GM12874 (cell line): ENCODE results near the gene OXSR1.

ENCODE experiments used
- TF ChIP-seq, protein P1 (sequence below): IDR thresholded peaks from 2 replicates; pipeline ENCODE4 v1.5.1; 2011; ENCODE audit warnings: low read depth, mild to moderate bottlenecking, control low read depth, low read length, moderate library complexity; ENCODE audit not compliant: insufficient read depth

The OXSR1 gene

DNA sequence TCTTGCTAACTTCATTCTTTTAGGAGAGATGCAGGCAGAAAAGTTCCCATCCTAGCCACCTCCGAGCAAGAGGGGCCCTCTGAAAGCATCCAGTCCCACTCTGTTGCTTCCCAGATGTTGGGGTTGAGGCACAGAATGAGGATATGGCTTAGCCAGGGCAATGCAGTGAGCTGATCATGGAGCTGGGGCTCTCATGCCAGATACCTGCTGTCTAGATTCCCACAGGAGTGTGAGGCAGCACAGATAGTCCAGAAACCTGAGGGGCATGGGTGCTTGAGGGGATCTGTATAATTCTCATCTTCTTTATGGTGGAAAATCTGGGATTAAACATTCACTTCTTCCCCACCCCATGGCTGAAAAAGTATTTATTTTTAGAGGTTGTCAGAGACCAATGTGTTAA, 101.5 kb downstream of the OXSR1 start:
- TF ChIP-seq, protein P1, sequence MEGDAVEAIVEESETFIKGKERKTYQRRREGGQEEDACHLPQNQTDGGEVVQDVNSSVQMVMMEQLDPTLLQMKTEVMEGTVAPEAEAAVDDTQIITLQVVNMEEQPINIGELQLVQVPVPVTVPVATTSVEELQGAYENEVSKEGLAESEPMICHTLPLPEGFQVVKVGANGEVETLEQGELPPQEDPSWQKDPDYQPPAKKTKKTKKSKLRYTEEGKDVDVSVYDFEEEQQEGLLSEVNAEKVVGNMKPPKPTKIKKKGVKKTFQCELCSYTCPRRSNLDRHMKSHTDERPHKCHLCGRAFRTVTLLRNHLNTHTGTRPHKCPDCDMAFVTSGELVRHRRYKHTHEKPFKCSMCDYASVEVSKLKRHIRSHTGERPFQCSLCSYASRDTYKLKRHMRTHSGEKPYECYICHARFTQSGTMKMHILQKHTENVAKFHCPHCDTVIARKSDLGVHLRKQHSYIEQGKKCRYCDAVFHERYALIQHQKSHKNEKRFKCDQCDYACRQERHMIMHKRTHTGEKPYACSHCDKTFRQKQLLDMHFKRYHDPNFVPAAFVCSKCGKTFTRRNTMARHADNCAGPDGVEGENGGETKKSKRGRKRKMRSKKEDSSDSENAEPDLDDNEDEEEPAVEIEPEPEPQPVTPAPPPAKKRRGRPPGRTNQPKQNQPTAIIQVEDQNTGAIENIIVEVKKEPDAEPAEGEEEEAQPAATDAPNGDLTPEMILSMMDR = no peak

DNA sequence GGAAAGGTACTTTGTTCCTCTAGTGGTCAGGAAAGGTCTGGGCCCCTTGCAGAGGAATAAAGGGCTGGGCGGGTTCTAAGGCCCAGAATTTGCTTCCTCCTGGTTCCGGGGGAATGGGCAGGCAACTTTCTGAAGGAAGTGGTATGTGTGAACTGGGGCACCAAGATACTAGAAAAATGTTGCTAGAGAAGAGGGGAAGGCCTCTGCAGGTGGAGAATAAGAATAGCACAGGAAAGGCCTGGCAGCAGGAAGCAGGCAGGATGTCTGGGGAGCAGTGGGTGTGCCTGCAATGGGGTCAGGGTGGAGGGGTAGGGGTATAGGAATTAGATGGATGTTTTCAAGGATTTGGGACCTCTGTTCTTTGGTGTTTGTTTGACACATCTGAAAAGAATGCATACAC, 102.3 kb downstream of the OXSR1 start:
- TF ChIP-seq, protein P1 = no peak

DNA sequence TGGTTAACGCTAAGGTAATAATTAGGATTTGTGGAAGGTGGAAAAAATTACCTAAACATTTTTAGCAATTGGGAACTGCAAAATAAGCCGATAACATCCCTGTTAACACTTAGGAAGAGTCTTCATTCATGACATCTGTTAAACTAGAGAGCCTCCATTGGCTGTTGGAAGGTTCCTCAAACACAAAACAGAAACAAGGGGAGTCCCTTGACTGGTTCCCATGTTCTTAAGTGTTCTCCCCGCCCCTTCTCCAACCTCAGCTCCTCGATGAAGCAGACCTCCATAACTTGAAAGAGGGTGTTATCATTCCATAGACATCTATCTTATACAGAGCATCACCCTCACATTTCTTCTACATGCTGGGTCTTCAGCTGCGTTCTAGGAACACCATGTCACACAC, 102.8 kb downstream of the OXSR1 start:
- TF ChIP-seq, protein P1 = no peak

DNA sequence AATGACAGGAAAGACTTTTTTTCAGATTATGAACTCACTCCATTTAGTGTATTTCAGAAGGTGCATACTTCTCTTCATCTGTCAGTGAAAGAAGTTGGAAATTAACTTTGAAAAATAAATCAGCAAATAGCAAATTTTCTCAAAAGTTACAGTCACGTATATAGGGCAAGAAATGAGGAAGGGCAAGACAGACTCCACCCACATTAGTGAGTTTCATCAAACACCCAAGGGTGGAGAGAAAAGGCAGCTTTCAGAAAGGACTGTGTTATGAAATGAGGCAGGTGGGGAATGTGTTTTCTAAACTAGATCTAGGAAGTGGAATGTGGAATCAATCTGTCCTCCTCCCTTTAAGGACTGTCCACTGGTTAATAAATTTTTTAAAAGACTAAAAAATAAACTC, 103.2 kb downstream of the OXSR1 start:
- TF ChIP-seq, protein P1 = no peak

DNA sequence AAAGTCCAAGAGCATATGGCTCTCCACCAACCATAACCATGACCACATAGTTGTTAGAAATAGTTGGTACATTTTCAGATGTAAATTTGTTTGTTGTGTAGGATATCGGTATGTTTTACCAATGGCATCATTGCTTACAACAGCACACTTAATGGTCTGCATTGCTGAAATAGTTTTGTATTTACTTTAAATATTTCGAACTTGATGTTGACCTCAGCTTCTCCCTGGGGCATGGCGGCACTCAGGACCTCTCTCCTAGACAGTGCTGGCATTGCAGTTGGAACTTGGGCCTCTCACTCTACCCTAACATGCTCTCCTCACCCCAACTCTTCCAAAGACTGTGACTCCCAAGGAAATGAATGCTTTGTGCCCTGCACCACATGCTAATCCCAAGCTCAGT, 105.3 kb downstream of the OXSR1 start:
- TF ChIP-seq, protein P1 = no peak

DNA sequence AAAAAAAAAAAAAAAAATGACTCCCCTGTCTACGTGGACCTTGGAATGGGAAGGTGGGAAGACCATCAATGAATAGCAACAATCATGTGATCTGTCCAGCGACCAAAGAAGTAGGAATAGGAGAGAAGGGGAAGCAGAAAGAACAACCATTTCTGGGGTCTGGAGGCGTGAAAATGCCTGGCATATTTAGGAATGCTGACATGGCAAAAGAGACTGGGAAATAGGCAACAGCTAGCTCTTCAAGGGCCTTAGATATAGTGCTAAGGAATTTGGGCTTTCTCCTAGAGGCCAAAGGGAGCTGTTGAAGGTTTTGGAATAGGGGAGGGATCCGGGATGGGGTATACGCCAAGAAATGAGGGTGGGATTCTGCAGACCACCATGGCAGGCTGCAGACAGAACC, 106.2 kb downstream of the OXSR1 start:
- TF ChIP-seq, protein P1 = no peak

DNA sequence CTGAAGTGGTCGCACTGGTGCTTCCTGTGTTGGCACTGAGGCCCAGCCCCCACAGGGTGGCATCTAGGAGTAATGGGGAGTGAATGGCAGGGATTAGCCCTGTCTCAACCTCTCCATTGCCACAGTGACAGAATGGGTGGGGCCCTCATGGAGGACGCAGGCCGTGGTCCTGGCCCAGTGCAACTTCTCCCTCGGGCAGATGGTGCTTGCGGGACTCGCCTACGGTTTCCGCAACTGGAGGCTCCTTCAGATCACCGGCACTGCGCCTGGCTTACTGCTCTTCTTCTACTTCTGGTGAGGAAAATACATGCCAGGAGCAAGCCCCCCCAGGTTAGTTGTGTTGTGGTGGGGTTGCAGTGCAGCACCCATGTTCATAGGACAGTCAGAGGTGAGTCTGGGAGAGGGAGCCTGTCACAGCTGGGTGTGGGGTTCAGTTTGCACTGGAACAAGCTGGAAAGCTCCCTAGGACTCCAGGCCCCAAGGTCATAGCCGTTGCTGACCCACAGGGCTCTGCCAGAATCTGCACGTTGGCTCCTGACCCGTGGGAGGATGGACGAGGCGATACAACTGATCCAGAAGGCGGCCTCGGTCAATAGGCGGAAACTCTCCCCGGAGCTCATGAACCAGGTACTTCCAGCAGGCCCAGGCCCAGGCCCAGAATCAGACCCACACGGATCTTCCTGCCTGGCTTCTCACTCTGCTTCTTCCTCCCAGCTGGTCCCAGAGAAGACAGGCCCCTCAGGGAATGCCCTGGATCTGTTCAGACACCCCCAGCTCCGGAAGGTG, 109.7 kb downstream of the OXSR1 start:
- TF ChIP-seq, protein P1 = no peak
